Neural cell (in vitro differentiated cells): Measurements from ENCODE around the gene VENTX. TPM values are rescaled to one million over a fixed set of nuclear protein-coding genes. Genes with fewer than 3 reads are reported as not detected.

ENCODE experiments used
- H2AFZ ChIP-seq: fragments of 200-600, 300-800 bp; sonication (generic), shearing (Covaris generic); 2 replicates; pipeline ENCODE4 v1.6.0; 2014; ENCODE audit warnings: low read depth, mild to moderate bottlenecking, antibody characterized with exemption, low read length, moderate library complexity
- H3F3A ChIP-seq: fragments of 200-600 bp; shearing (Covaris generic); 2 replicates; pipeline ENCODE4 v1.6.1; 2016; ENCODE audit warnings: mild to moderate bottlenecking, moderate library complexity, mixed read lengths, antibody characterized with exemption, low read length; ENCODE audit not compliant: insufficient read depth, poor library complexity, severe bottlenecking
- H3K27ac ChIP-seq: fragments of 200-600, 300-800 bp; sonication (generic), shearing (Covaris generic); 2 replicates; pipeline ENCODE4 v1.5.1; 2014; ENCODE audit warnings: mild to moderate bottlenecking, low read length, moderate library complexity
- H3K27me3 ChIP-seq: fragments of 300-800, 200-600 bp; sonication (generic), shearing (Covaris generic); 2 replicates; pipeline ENCODE4 v1.6.0; 2014; ENCODE audit warnings: mild to moderate bottlenecking, low read depth, low read length, moderate library complexity; ENCODE audit not compliant: insufficient read depth
- H3K36me3 ChIP-seq: fragments of 300-800, 200-600 bp; sonication (generic), shearing (Covaris generic); 2 replicates; pipeline ENCODE4 v1.5.1; 2014; ENCODE audit warnings: mild to moderate bottlenecking, antibody characterized with exemption, low read length, moderate library complexity; ENCODE audit not compliant: insufficient read depth
- H3K4me2 ChIP-seq: fragments of 300-800, 200-600 bp; sonication (generic), shearing (Covaris generic); 2 replicates; pipeline ENCODE4 v1.6.0; 2014; ENCODE audit warnings: mild to moderate bottlenecking, low read length
- H3K4me3 ChIP-seq: fragments of 300-800, 200-600 bp; sonication (generic), shearing (Covaris generic); 2 replicates; pipeline ENCODE4 v1.5.1; 2014; ENCODE audit warnings: mild to moderate bottlenecking, low read length, moderate library complexity
- H3K79me2 ChIP-seq: fragments of 200-600 bp; shearing (Covaris generic); replicated peaks from 2 replicates; pipeline ENCODE4 v1.6.0; 2014; ENCODE audit warnings: mild to moderate bottlenecking, low read length, moderate library complexity; ENCODE audit not compliant: insufficient read depth
- H3K9ac ChIP-seq: fragments of 300-800, 200-600 bp; sonication (generic), shearing (Covaris generic); 2 replicates; pipeline ENCODE4 v1.6.1; 2016; ENCODE audit warnings: mild to moderate bottlenecking, low read length, mixed read lengths
- H3K9me2 ChIP-seq: fragments of 200-600 bp; shearing (Covaris generic); 2 replicates; pipeline ENCODE4 v1.6.1; 2016; ENCODE audit warnings: mild to moderate bottlenecking, low read length, mixed read lengths; ENCODE audit not compliant: insufficient read depth
- H3K9me3 ChIP-seq: fragments of 200-600, 300-800 bp; sonication (generic), shearing (Covaris generic); 2 replicates; pipeline ENCODE4 v1.6.1; 2016; ENCODE audit warnings: mild to moderate bottlenecking, mixed run types, low read length, moderate library complexity, mixed read lengths
- H4K20me1 ChIP-seq: fragments of 200-600 bp; shearing (Covaris generic); 2 replicates; pipeline ENCODE4 v1.6.1; 2016; ENCODE audit warnings: mild to moderate bottlenecking, mixed run types; ENCODE audit not compliant: insufficient read depth
- EP300 ChIP-seq: fragments of 450-650 bp; conservative IDR thresholded peaks from 2 replicates; pipeline ENCODE4 v1.6.1; 2014; ENCODE audit warnings: antibody characterized with exemption, mild to moderate bottlenecking, moderate library complexity; ENCODE audit not compliant: poor library complexity, severe bottlenecking
- EZH2 ChIP-seq: fragments of 200-600, 300-800 bp; shearing (Covaris generic), sonication (generic); IDR thresholded peaks from 2 replicates; pipeline ENCODE4 v1.6.1; 2014; ENCODE audit warnings: antibody characterized with exemption, low read length, borderline replicate concordance, mild to moderate bottlenecking; ENCODE audit not compliant: insufficient read depth, poor library complexity, severe bottlenecking
- MXI1 ChIP-seq: fragments of 450-650 bp; conservative IDR thresholded peaks from 2 replicates; pipeline ENCODE4 v1.6.1; 2014; ENCODE audit warnings: antibody characterized with exemption, mild to moderate bottlenecking; ENCODE audit not compliant: poor library complexity, severe bottlenecking
- POLR2AphosphoS5 ChIP-seq: IDR thresholded peaks from 2 replicates; pipeline ENCODE4 v1.6.1; 2012
- RAD21 ChIP-seq: fragments of 450-650 bp; conservative IDR thresholded peaks from 2 replicates; pipeline ENCODE4 v1.6.1; 2014; ENCODE audit warnings: antibody characterized with exemption, mild to moderate bottlenecking, moderate library complexity
- REST ChIP-seq: IDR thresholded peaks from 2 replicates; pipeline ENCODE4 v1.6.1; 2012; ENCODE audit warnings: borderline replicate concordance
- SMC3 ChIP-seq: fragments of 450-650 bp; conservative IDR thresholded peaks from 2 replicates; pipeline ENCODE4 v1.6.1; 2014; ENCODE audit warnings: antibody characterized with exemption, mild to moderate bottlenecking, moderate library complexity; ENCODE audit not compliant: poor library complexity
- TAF1 ChIP-seq: IDR thresholded peaks from 2 replicates; pipeline ENCODE4 v1.6.1; 2012; ENCODE audit warnings: low read depth
- polyA plus RNA-seq: library from polyadenylated mRNA; depleted of rRNA; stranded (reverse); fragments of >200 nt; gene quantifications from 2 replicates; pipeline ENCODE4 v1.2.3, GENCODE V29; 2014
- TF ChIP-seq, protein P1 (sequence below): fragments of 450-650 bp; IDR thresholded peaks from 2 replicates; pipeline ENCODE4 v1.5.1; 2014; ENCODE audit warnings: antibody characterized with exemption, mild to moderate bottlenecking, moderate library complexity; ENCODE audit not compliant: poor library complexity, severe bottlenecking

Gene VENTX
- polyA plus RNA-seq, 1 donor from 2014 or later: not detected

GRCh38 chr10:133203652-133204195, 33.9 kb upstream of the VENTX start:
- H3K79me2 ChIP-seq: no peaks in the 10 kb centered on the region
- H3F3A ChIP-seq: no peaks in the 10 kb centered on the region
- H3K27ac ChIP-seq: no peak overlapping the region
- H2AFZ ChIP-seq: no peak overlapping the region
- H3K4me2 ChIP-seq: no peak overlapping the region
- TF ChIP-seq MXI1 (no peak), POLR2AphosphoS5 (no peak), RAD21 (no peak), TAF1 (no peak), REST (no peak), EP300 (no peak), EZH2 (no peak)
- TF ChIP-seq, protein P1, sequence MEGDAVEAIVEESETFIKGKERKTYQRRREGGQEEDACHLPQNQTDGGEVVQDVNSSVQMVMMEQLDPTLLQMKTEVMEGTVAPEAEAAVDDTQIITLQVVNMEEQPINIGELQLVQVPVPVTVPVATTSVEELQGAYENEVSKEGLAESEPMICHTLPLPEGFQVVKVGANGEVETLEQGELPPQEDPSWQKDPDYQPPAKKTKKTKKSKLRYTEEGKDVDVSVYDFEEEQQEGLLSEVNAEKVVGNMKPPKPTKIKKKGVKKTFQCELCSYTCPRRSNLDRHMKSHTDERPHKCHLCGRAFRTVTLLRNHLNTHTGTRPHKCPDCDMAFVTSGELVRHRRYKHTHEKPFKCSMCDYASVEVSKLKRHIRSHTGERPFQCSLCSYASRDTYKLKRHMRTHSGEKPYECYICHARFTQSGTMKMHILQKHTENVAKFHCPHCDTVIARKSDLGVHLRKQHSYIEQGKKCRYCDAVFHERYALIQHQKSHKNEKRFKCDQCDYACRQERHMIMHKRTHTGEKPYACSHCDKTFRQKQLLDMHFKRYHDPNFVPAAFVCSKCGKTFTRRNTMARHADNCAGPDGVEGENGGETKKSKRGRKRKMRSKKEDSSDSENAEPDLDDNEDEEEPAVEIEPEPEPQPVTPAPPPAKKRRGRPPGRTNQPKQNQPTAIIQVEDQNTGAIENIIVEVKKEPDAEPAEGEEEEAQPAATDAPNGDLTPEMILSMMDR: no peak
- no peaks in the 10 kb centered on the region for H3K36me3 ChIP-seq
- H3K9me3 ChIP-seq: no peaks in the 10 kb centered on the region
- H3K27me3 ChIP-seq: no peaks in the 10 kb centered on the region
- H3K9ac ChIP-seq: no peak overlapping the region
- H3K4me3 ChIP-seq: no peak overlapping the region
- H4K20me1 ChIP-seq: no peaks in the 10 kb centered on the region
- H3K9me2 ChIP-seq: no peaks in the 10 kb centered on the region

GRCh38 chr10:133204226-133205015, 33.2 kb upstream of the VENTX start:
- no peaks in the 10 kb centered on the region for H3K9me3 ChIP-seq
- no peak overlapping the region for H3K9ac ChIP-seq
- H3K27me3 ChIP-seq: no peaks in the 10 kb centered on the region
- TF ChIP-seq, protein P1: no peak
- no peak for TF ChIP-seq REST
- TF ChIP-seq EP300: no peak
- TF ChIP-seq RAD21: no peak
- TF ChIP-seq SMC3: no peak
- no peak for TF ChIP-seq MXI1
- no peak for TF ChIP-seq POLR2AphosphoS5
- no peak for TF ChIP-seq TAF1
- TF ChIP-seq EZH2: no peak
- no peaks in the 10 kb centered on the region for H3F3A ChIP-seq
- no peaks in the 10 kb centered on the region for H3K36me3 ChIP-seq
- H3K4me2 ChIP-seq: no peak overlapping the region
- no peaks in the 10 kb centered on the region for H3K79me2 ChIP-seq
- no peaks in the 10 kb centered on the region for H3K9me2 ChIP-seq
- no peak overlapping the region for H3K27ac ChIP-seq
- H4K20me1 ChIP-seq: no peaks in the 10 kb centered on the region
- no peak overlapping the region for H3K4me3 ChIP-seq
- H2AFZ ChIP-seq: no peak overlapping the region
